ENCODE measurements around the gene DHX38.

DHX38 gene

DNA sequence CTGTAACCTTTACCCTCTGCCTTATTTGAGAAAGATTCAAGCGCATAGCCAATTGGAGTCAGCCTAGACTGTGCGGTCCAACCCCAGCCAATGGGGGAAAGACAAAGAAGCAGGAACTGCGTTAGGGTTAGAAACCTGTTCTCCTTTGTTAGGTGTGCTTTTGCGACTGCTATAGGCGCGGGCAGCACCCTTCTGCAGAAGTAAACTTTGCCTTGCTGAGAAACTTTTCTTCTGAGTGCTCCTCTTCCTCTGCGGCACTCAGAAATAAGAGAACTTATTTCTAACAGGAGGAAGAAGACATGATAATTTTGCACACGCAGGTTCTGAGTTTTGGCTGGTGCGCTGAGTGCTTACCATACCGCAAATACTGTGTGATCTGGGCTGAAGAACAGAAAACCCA lies 9.2 kb upstream of the DHX38 start:
- DNase-seq (ENCODE audit: low spot score): no peak

GRCh38 chr16:72085002-72085401 lies 8.6 kb upstream of the DHX38 start:
- no peak for DNase-seq (ENCODE audit: low spot score)

DNA sequence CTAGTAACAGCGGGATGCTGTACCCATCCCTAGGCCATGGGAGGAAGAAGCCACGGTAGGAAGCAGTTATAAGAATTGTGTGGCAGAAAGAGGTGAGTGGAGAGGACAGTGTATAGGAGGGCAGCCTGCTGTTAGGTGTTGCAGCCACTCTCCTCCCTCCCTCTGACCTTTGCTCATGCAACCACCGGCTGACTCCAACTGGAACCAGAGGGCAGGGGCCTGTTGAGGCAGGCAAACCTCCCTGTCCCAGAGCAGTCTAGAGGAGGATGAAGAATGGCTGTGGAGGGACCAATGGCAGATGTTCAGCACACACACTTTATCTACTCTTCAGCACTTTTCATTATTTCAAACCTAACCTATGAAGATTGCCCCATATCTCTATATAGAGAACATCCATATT lies 2.4 kb upstream of the DHX38 start:
- DNase-seq (ENCODE audit: low spot score): no peak

DNA sequence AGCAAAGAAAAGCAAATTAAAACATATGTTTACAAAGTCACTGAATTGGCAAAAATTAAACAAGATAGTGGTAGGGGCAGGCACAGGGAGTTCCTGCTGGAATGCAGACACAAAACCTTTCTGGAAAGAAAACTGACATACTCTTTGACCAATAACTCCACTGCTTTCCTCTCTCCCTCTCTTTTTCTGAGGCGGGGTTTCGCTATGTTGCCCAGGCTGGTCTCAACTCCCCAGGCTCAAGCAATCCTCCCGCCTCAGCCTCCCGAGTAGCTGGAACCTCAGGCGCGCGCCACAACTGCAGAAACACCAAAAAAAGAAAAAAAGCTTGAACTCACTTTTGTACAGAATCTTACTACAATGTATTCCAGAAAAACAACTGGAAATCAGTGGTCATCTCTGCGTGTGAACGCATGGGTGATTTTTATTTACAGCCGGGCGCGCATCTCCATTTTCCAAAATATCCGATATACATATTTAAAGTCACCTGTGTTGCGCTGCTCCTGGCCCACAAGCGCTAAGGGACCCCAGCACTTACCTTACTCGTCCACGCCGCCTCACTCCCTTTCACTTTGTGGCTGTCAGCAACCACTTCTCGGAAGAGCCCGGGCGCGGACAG lies 707 bp upstream of the DHX38 start:
- no peak for DNase-seq (ENCODE audit: low spot score)

DNA sequence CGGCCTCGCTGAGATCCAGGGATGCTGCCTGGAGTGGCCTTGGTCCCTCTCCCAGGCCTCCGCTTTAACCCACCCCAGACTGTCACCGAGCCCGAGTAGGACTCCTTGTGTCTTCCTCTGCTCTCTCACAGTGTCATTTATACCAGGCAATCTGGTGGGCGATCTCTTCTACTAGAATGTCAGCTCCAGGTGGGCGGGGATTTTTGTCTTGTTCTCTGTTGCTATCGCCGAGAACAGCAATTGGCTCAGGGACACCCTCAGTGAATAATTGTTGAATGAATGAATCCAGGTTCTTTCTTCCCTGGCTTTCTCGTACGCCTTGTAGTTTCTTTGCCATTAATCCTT lies 591 bp downstream of the DHX38 start:
- no peak for DNase-seq (ENCODE audit: low spot score)

DNA sequence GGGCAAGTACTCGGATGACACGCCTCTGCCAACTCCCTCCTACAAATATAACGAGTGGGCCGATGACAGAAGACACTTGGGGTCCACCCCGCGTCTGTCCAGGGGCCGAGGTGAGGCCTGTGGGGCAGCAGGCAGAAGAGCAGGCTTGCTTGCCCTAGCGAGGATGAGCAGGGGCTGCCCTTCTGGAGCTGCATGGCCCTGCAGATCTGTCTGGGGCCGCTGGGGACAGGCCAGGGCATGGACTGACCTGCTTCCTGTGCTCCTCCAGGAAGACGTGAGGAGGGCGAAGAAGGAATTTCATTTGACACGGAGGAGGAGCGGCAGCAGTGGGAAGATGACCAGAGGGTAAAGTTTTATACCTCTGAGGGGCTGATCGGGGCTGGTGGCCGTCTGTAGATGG lies 5.3 kb downstream of the DHX38 start:
- DNase-seq (ENCODE audit: low spot score): no peak

DNA sequence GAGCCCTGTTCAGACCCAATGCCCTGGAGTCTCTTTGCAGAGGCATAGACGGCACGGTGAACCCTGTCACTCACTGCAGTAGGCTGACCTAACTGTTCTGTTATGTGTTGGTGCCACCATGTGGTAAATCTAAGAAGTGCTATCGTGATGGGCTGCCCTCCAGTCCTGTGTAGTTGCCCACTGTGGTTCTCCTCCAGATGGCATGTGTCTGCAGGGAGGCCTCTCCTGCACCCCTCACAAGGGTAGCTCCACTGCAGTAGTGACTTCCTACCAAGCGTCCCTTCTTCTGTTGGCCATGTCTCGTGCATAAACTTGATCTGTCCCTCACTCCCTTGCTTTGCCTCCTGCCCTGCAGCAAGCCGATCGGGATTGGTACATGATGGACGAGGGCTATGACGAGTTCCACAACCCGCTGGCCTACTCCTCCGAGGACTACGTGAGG lies 5.8 kb downstream of the DHX38 start:
- DNase-seq (ENCODE audit: low spot score): peak; percentile 35

DNA sequence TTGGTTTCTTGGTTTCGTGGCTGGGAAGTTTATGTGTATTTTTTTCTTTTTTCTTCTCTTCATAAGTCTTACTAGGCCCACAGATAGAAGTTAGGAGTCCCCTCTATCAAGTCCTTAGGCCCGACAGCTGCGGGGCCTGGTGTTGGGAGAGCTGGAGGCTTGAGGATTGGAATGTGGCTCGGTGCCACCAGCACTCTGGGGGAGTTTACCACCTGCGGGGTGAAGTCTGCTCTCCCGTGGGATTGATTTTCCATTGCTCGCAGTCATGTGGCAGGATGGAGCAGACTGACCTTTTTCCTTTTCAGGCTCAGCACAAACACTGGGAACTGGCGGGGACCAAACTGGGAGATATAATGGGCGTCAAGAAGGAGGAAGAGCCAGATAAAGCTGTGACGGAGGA lies 7.5 kb downstream of the DHX38 start:
- no peak for DNase-seq (ENCODE audit: low spot score)

DNA sequence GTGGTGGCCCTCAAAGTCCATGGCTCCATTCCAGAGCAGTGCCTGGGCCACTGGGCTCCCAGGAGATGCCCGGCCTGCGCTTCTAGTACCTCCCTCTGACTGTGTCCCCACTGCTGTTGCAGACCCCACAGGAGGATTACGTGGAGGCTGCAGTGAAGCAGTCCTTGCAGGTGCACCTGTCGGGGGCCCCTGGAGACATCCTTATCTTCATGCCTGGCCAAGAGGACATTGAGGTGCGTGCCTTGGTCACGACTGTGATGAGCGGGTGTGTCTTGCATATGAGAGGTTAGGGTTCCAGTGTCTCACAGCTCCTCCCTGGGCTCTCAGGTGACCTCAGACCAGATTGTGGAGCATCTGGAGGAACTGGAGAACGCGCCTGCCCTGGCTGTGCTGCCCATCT lies 11.3 kb downstream of the DHX38 start:
- DNase-seq (ENCODE audit: low spot score): no peak

DNA sequence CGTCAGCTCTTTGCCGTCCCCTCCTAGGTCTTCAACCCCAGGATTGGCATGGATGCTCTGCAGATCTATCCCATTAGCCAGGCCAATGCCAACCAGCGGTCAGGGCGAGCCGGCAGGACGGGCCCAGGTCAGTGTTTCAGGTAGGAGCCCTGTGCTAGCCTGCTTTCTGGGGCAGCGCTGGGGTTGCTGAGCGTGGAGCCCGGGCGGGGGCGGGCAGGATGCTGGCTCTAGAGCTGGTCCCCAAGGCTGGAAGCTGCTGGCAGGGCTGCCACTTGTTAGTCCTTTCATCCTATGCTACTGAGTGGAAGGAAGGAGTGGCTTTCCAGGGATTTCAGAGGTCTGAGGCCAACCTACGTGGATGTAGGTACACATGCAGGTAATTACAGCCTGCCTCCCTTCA lies 12.3 kb downstream of the DHX38 start:
- no peak for DNase-seq (ENCODE audit: low spot score)

DNA sequence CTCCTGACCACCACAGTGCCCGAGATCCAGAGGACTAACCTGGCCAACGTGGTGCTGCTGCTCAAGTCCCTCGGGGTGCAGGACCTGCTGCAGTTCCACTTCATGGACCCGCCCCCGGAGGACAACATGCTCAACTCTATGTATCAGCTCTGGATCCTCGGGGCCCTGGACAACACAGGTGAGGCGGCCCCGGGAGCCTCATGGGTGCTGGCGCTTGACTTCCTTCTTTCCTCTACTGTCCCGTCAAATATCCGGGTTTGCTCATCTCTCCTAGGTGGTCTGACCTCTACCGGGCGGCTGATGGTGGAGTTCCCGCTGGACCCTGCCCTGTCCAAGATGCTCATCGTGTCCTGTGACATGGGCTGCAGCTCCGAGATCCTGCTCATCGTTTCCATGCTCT lies 13.7 kb downstream of the DHX38 start:
- DNase-seq (ENCODE audit: low spot score): no peak

GRCh38 chr16:72108353-72109102 lies 14.9 kb downstream of the DHX38 start:
- DNase-seq (ENCODE audit: low spot score): no peak

DNA sequence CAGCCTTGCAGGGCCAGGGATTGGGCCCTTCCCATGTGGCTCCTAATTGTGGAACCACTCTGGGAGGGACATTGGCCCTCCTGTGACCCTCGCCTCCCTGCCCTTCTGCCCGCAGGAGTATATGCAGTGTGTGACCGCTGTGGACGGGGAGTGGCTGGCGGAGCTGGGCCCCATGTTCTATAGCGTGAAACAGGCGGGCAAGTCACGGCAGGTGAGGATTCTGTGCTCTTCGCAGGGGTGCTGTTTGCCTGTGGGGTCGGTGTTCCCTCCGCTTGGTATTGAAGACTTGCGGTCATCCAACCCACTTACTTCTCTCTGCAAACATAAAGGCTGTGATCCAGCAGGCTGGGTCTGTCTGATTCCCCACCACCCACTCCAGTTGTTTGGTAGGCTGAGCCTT lies 15.7 kb downstream of the DHX38 start:
- no peak for DNase-seq (ENCODE audit: low spot score)

GRCh38 chr16:72109966-72110530 lies 16.4 kb downstream of the DHX38 start:
- no peak for DNase-seq (ENCODE audit: low spot score)

DNA sequence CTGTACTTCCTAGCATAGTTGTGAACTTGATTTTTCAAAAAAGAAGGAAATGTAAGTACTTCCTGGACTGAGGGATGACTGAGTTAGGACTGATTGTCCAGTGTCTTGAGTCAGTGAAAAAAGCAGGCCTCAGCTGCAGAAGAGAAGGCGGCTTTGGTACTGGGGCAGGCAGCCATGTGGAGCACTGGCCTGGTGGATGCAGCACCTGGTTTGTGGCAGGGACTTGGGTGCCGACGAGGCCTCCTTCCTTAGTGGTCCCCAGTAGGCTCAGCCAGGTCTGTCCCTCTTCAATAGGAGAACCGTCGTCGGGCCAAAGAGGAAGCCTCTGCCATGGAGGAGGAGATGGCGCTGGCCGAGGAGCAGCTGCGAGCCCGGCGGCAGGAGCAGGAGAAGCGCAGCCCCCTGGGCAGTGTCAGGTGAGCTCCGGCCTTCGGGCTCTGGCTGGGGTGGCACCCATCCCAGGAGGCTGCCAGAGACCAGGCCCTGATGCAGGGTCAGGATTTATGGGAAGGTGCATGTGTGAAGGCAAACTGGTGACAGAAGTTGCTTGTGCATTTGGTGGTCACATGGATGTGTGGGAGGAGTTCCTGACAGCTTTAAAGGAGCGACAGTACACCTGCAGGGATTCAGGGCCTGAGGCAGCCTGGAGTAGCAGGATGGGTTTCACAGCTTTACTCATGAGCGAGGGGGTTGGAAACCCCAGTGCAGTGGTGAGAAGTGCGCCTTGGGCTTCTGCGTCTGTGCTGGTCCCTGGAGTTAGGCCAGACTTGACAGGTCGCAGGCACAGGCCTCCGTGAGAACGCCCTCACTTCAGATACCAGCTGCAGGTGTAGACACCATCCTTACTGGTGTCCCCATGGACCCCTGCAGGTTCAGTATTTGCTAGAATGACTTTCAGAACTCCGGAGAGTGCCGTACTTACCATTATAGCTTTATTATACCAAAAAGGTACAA lies 17.3 kb downstream of the DHX38 start:
- DNase-seq (ENCODE audit: low spot score): no peak

GRCh38 chr16:72111657-72112451 lies 18.2 kb downstream of the DHX38 start:
- DNase-seq (ENCODE audit: low spot score): no peak

- DNase-seq (ENCODE audit: low spot score): no peak
These were observed 18.8 kb downstream of the DHX38 start for GRCh38 chr16:72112452-72112792.

DNA sequence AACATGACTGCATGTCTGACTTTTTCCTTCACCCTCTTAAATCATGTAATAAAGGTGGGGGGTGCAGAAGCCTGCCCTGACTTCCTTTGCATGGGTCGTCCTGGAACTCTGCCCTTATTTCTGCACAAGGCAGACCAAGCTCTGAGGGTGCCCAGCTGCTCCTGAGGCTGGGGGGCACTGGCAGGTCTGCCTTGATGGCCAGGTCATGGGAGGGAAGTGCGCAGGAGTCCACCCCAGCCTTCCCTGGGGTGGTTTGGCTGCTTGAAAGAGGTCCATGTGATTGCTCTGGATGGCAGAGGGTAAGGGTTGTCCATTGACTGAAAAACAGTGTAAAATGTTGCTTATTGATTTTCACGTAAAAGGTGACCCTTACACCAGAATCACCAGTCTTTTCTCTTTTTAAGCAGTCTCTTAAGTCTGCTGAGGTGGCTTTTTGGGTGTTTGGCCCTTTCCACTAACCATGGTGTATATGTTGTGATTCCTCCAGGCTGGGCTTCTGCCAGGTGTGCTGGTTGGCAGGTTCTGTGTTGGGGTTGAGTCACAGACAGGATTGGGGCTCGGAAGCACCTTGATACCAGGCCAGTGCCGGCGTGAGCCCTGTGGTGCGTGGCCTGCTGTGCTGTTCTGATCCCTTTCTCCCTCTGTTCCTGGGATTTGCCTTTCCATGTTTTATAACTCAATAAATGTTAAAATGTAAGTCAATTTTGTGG lies 19.4 kb downstream of the DHX38 start:
- DNase-seq (ENCODE audit: low spot score): no peak

- DNase-seq (ENCODE audit: low spot score): no peak
These were observed 19.9 kb downstream of the DHX38 start for GRCh38 chr16:72113616-72113945.

- DNase-seq (ENCODE audit: low spot score): no peak
These were observed 26.4 kb downstream of the DHX38 start for GRCh38 chr16:72120026-72120425.

GRCh38 chr16:72122308-72122707 lies 28.7 kb downstream of the DHX38 start:
- no peak for DNase-seq (ENCODE audit: low spot score)

Measured in CD4-positive, alpha-beta T cell treated with Interleukin-15 for 4 hours (primary cell).